ENCODE data around the gene CCDC126.

GRCh38 chr7:23672033-23672432 lies 74.9 kb downstream of the CCDC126 start:
- TF ChIP-seq POLR2AphosphoS5 (IDR thresholded peaks at IDR 0.05): no peak
- TF ChIP-seq CTCF (IDR thresholded peaks at IDR 0.05): no peak
- TF ChIP-seq EP300 (IDR thresholded peaks at IDR 0.05): no peak
- no peak for TF ChIP-seq POLR2A (IDR thresholded peaks at IDR 0.05)
